VCaP (cell line): Measurements from ENCODE around the gene NPAS2.

ENCODE experiments used
- H3K27ac ChIP-seq: fragments of 450-650 bp; 2 replicates; pipeline ENCODE4 v1.5.1; 2017
- TF ChIP-seq, protein P1 (sequence below): fragments of 450-650 bp; conservative IDR thresholded peaks from 2 replicates; pipeline ENCODE4 v1.5.1; 2017; ENCODE audit warnings: mild to moderate bottlenecking, moderate library complexity

NPAS2 gene

DNA sequence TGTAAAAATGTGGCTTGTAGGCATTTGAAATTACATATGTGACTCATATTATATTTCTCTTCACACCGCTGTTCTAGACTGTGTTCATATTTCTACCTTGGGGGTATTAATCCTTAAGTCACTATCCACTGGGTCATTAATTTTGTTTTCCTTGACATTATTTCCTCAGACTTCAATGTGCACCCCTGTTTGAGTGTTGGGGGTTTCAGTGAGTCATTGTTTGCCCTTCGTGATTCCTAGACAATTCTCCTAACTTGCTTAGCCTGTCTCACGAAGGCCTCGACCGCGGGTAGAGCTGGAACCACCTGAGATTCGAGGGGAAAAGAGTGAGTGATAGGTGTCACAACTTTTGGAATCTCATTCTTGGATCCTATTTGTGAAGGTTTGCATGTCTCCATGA lies 35.1 kb downstream of the NPAS2 start:
- H3K27ac ChIP-seq = no peak overlapping the region
- TF ChIP-seq, protein P1, sequence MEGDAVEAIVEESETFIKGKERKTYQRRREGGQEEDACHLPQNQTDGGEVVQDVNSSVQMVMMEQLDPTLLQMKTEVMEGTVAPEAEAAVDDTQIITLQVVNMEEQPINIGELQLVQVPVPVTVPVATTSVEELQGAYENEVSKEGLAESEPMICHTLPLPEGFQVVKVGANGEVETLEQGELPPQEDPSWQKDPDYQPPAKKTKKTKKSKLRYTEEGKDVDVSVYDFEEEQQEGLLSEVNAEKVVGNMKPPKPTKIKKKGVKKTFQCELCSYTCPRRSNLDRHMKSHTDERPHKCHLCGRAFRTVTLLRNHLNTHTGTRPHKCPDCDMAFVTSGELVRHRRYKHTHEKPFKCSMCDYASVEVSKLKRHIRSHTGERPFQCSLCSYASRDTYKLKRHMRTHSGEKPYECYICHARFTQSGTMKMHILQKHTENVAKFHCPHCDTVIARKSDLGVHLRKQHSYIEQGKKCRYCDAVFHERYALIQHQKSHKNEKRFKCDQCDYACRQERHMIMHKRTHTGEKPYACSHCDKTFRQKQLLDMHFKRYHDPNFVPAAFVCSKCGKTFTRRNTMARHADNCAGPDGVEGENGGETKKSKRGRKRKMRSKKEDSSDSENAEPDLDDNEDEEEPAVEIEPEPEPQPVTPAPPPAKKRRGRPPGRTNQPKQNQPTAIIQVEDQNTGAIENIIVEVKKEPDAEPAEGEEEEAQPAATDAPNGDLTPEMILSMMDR = no peak

DNA sequence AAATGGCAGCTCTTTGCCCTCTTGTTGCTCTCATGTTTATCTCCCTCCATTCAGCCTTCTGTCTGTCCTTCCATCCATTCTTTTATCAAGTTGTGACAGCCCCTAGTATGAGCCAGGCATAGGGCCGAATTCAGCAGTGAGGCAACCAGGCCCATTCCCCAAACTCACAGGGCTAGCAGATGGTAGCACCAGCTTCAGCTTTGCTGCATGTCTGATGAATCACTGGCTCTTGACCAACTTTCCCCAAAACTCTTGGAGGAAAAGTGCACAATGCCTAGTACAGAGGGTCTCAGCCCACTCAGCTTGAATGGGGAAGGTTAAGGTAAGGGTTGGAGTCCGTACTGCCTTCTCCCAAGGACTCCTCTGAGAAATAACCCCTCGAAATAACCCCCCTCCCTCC lies 35.7 kb downstream of the NPAS2 start:
- H3K27ac ChIP-seq = no peak overlapping the region
- TF ChIP-seq, protein P1 = no peak

DNA sequence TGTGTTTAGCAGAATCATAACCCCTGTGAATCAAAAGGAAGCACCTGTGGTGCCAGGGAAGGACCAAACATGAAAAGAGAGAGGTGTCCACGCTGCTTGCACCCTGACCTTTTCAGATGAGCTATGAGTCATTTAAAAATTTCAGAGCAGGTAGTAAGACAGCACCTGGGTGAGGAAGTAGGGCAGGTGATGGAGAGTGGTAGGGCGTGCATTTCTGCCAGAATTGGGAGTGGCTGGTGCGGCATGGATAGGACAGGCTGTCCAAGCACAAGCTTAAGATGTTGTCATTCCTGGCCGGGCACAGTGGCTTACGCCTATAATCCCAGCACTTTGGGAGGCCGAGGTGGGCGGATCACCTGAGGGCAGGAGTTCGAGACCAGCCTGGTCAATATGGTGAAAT lies 36.8 kb downstream of the NPAS2 start:
- TF ChIP-seq, protein P1 = no peak
- no peak overlapping the region for H3K27ac ChIP-seq

DNA sequence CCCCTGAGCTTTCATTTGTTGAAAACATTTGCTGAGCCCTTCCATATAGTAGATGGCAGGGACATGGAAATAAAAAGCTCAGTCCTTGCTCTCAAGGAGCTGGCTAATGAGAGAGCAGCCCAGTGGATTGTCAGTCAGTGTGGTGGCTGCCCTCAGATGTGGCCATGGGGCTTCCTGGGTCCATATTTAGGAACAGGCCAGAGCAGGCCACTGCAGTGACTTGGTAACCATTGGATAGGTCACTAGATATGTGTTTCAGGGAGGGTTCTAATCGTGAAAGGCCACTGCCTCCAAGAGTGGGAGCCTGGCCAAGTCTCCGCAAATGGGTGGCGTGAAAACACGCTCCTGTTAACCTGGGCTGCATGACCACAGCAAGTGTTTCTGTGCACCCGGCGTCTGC lies 37.4 kb downstream of the NPAS2 start:
- TF ChIP-seq, protein P1 = no peak
- H3K27ac ChIP-seq = no peak overlapping the region

DNA sequence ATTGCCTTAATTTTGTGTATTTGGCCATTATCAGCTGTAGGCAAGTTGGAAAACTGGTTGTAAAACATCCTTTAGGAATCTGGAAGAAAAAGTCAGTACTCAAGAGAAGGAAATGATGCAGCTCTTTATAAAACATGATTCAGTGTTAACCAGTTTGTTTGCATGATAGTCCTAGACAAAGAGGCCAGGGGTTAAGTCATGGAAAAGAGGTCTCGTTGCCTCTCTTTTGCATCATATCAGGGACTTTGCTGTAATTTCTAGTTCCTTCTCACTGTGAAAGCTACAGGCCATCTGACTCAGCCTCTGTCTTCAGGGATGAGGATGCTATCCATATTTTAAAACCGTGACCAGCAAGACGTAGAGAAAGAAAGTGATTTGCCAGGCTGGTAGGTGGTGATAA lies 38.0 kb downstream of the NPAS2 start:
- H3K27ac ChIP-seq = no peak overlapping the region
- TF ChIP-seq, protein P1 = no peak

DNA sequence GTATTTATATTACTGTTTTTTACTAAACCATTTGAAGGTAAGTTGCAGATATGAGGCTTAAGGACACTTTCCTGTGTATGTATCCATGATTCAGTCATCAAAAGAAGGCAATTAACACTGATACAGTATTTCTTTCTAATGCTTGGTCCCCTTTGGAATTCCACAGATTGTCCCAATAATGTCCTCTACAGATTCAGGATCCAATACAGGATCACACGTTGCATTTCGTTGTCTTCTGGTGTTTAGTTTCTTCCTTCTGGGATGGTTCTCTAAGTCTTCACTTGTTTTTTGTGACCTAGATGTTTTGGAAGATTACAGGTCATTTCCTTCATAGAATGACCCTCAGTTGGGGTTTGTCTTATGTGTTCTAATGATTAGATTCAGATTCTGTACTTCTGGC lies 40.0 kb downstream of the NPAS2 start:
- TF ChIP-seq, protein P1 = no peak
- H3K27ac ChIP-seq = no peak overlapping the region

DNA sequence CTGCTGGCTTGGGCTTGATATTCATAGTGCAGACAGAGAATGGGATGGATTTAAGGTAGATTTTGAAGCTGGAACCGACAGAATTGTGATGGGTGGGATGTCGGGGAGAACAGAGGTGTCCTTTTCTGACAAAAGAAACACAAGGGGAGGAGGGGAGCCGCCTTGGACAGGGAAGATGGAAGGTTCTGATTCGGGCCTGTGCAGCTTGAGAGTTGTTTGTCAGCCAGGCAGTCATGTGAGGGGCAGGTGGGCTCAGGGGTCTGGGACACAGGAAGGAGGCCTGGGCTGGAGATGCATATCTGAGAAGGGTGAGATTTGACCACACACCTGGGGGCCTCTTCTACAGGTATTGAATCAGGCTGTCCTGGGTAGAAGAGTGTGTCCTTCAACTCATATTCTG lies 41.4 kb downstream of the NPAS2 start:
- no peak overlapping the region for H3K27ac ChIP-seq
- TF ChIP-seq, protein P1 = no peak

DNA sequence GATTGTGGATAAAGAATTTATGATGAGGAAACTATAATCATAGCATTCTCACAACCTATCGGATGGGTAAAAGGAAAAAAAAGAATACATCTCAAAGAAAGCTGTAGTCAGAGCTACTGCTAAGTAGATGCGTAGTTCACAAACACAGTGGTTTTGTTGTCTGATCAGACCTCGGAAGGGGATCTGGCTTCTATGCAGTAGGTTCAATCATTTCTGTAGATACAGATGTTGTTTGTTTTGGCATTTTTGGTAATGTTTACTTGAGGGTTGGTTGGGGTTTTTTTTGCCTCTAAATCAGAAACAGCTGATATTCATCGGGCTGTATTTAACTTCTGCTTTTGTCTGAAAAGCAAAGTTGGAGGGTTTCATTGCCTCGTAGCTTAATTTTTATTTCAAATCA lies 42.1 kb downstream of the NPAS2 start:
- no peak overlapping the region for H3K27ac ChIP-seq
- TF ChIP-seq, protein P1 = no peak
